HepG2 (cell line): ENCODE measurements around the gene TRIM54. TPM values are rescaled to one million over a fixed set of nuclear protein-coding genes. Genes with fewer than 3 reads are reported as not detected.

Experiments used
- ARID2 ChIP-seq: sonication (generic); formaldehyde crosslinking; IDR thresholded peaks from 2 replicates; pipeline ENCODE4 v1.8.1; 2022; ENCODE audit warnings: mild to moderate bottlenecking, missing genetic modification reagents, borderline replicate concordance
- CHD2 ChIP-seq: IDR thresholded peaks from 2 replicates; pipeline ENCODE4 v1.6.1; 2011; ENCODE audit warnings: low read depth, low read length, improper control_type of control experiment
- DNMT1 ChIP-seq: sonication (generic); formaldehyde crosslinking; IDR thresholded peaks from 2 replicates; pipeline ENCODE4 v1.5.1; 2020; ENCODE audit warnings: mild to moderate bottlenecking, missing genetic modification reagents
- FLYWCH1 ChIP-seq: sonication (generic); formaldehyde crosslinking; IDR thresholded peaks from 2 replicates; pipeline ENCODE4 v1.8.1; 2023; ENCODE audit warnings: mild to moderate bottlenecking, missing genetic modification reagents
- FOSL1 ChIP-seq: sonication (generic); formaldehyde crosslinking; IDR thresholded peaks from 2 replicates; pipeline ENCODE4 v1.9.0; 2021; ENCODE audit warnings: missing genetic modification reagents, borderline replicate concordance
- HOXA7 ChIP-seq: sonication (generic); formaldehyde crosslinking; IDR thresholded peaks from 2 replicates; pipeline ENCODE4 v1.8.1; 2022; ENCODE audit warnings: mild to moderate bottlenecking, missing genetic modification reagents, moderate library complexity
- IKZF1 ChIP-seq: fragments of 450-650 bp; IDR thresholded peaks from 2 replicates; pipeline ENCODE4 v1.7.1; 2016
- IKZF4 ChIP-seq: sonication (generic); formaldehyde crosslinking; IDR thresholded peaks from 2 replicates; pipeline ENCODE4 v1.5.1; 2020; ENCODE audit warnings: borderline replicate concordance, mild to moderate bottlenecking, low read depth, missing genetic modification reagents; ENCODE audit errors: not compliant biosample characterization
- KLF16 ChIP-seq, 2 experiments: sonication (generic) in 1 of 2; formaldehyde crosslinking in 1 of 2; IDR thresholded peaks; 2 replicates each; pipeline versions ENCODE4 v1.6.1 to v1.8.0; 2016 to 2023; ENCODE audit warnings: missing genetic modification reagents in 2 of 2, missing compliant biosample characterization in 1 of 2
- KMT2A ChIP-seq: sonication (generic); formaldehyde crosslinking; IDR thresholded peaks from 2 replicates; pipeline ENCODE4 v1.4.0; 2020; ENCODE audit warnings: missing genetic modification reagents
- MAFF ChIP-seq: IDR thresholded peaks from 2 replicates; pipeline ENCODE4 v1.6.1; 2011; ENCODE audit warnings: low read depth, low read length, improper control_type of control experiment
- PCBP2 ChIP-seq: fragments of 200-400 bp; formaldehyde crosslinking; optimal IDR thresholded peaks from 2 replicates; pipeline ENCODE3; 2018; ENCODE audit warnings: low read length, low read depth; ENCODE audit not compliant: poor library complexity, severe bottlenecking
- RFXANK ChIP-seq: IDR thresholded peaks from 2 replicates; pipeline ENCODE4 v1.6.1; 2016
- SP2 ChIP-seq: sonication (generic); formaldehyde crosslinking; IDR thresholded peaks from 2 replicates; pipeline ENCODE4 v1.5.1; 2020; ENCODE audit warnings: mild to moderate bottlenecking, missing genetic modification reagents
- TCF7L2 ChIP-seq: IDR thresholded peaks from 2 replicates; pipeline ENCODE4 v1.6.1; 2011; ENCODE audit warnings: mild to moderate bottlenecking, low read depth, low read length, moderate library complexity
- TSC22D2 ChIP-seq: sonication (generic); formaldehyde crosslinking; IDR thresholded peaks from 2 replicates; pipeline ENCODE4 v1.5.1; 2020; ENCODE audit warnings: missing genetic modification reagents, mild to moderate bottlenecking, borderline replicate concordance
- ZBTB3 ChIP-seq: sonication (generic); formaldehyde crosslinking; IDR thresholded peaks from 2 replicates; pipeline ENCODE4 v1.4.0; 2020; ENCODE audit warnings: low read depth, mild to moderate bottlenecking, moderate library complexity, missing genetic modification reagents, borderline replicate concordance
- ZBTB4 ChIP-seq: sonication (generic); formaldehyde crosslinking; IDR thresholded peaks from 2 replicates; pipeline ENCODE4 v1.4.0; 2020; ENCODE audit warnings: missing genetic modification reagents, mild to moderate bottlenecking, borderline replicate concordance
- ZEB1 ChIP-seq: IDR thresholded peaks from 2 replicates; pipeline ENCODE4 v1.6.1; 2012; ENCODE audit warnings: mild to moderate bottlenecking, low read depth, inconsistent platforms; ENCODE audit not compliant: insufficient replicate concordance
- ZFP36L2 ChIP-seq: sonication (generic); formaldehyde crosslinking; IDR thresholded peaks from 2 replicates; pipeline ENCODE4 v1.4.0; 2020; ENCODE audit warnings: missing genetic modification reagents
- ZFP41 ChIP-seq: sonication (generic); formaldehyde crosslinking; IDR thresholded peaks from 2 replicates; pipeline ENCODE4 v1.4.0; 2020; ENCODE audit warnings: mild to moderate bottlenecking, missing genetic modification reagents, borderline replicate concordance
- ZKSCAN1 ChIP-seq: fragments of 150-350 bp; IDR thresholded peaks from 2 replicates; pipeline ENCODE4 v1.6.1; 2014; ENCODE audit warnings: low read length
- ZNF205 ChIP-seq: IDR thresholded peaks from 2 replicates; pipeline ENCODE4 v1.6.1; 2018; ENCODE audit warnings: missing biosample characterization, missing genetic modification reagents
- ZNF235 ChIP-seq: sonication (generic); formaldehyde crosslinking; IDR thresholded peaks from 2 replicates; pipeline ENCODE4 v1.8.1; 2023; ENCODE audit warnings: mild to moderate bottlenecking, missing genetic modification reagents, borderline replicate concordance
- ZNF335 ChIP-seq: sonication (generic); formaldehyde crosslinking; IDR thresholded peaks from 2 replicates; pipeline ENCODE4 v1.4.0; 2020; ENCODE audit warnings: missing genetic modification reagents
- ZNF556 ChIP-seq: sonication (generic); formaldehyde crosslinking; IDR thresholded peaks from 2 replicates; pipeline ENCODE4 v1.4.0; 2020; ENCODE audit warnings: mild to moderate bottlenecking, missing genetic modification reagents, borderline replicate concordance
- ZNF850 ChIP-seq: sonication (generic); formaldehyde crosslinking; conservative IDR thresholded peaks from 2 replicates; pipeline ENCODE4 v1.9.0; 2021; ENCODE audit warnings: mild to moderate bottlenecking, missing genetic modification reagents
- polyA plus RNA-seq, 8 experiments: library from polyadenylated mRNA; depleted of rRNA in 3 of 8; stranded (reverse) in 7 of 8; unstranded in 1 of 8; fragments of >200 nt; fragmentation: Illumina TruSeq in 4 of 8; extraction: Trizol in 4 of 8; gene quantifications; 2 replicates each; pipeline versions ENCODE4 v1.2.1 to v1.2.3, GENCODE V29; 2011 to 2016; ENCODE audit warnings: low read depth in 4 of 8, missing spikeins in 1 of 8, mixed read lengths in 1 of 8; ENCODE audit not compliant: insufficient read depth in 1 of 8
- total RNA-seq, 5 experiments: library from RNA; depleted of rRNA; stranded (reverse); fragments of >200 nt; fragmentation: Illumina TruSeq; extraction: Trizol; gene quantifications; 2 replicates each; pipeline ENCODE4 v1.2.3, GENCODE V29; 2016; ENCODE audit warnings: low read depth in 1 of 5
- TF ChIP-seq, protein P1 (sequence below): IDR thresholded peaks from 2 replicates; pipeline ENCODE4 v1.6.1; 2016; ENCODE audit warnings: missing compliant biosample characterization, missing genetic modification reagents, borderline replicate concordance

TRIM54 gene
- total and polyA plus RNA-seq, 2 of the 13 experiments (the other 11 are each of a cell fraction or from before 2014, with no cell fraction given): 0.07 to 0.13 TPM

GRCh38 chr2:27320958-27321543, 38.8 kb downstream of the TRIM54 start (continued):
- TF ChIP-seq DNMT1 (CRISPR knock-in tag): no peak
- peak; percentile 83 for TF ChIP-seq IKZF4 (CRISPR knock-in tag)
- no peak for TF ChIP-seq SP2 (CRISPR knock-in tag)
- peak in 1 of 2 experiments; percentile 84; a peak in 2 of 4 replicates for TF ChIP-seq KLF16 (CRISPR knock-in tag; IDR thresholded peaks at IDR 0.05)
- no peak for TF ChIP-seq ZFP41
- no peak for TF ChIP-seq ARID2
- peak; percentile 77; the same call in 1 of the 2 replicates for TF ChIP-seq TSC22D2
- TF ChIP-seq ZBTB3 (CRISPR knock-in tag): no peak
- TF ChIP-seq ZNF235 (CRISPR knock-in tag): no peak
- no peak for TF ChIP-seq HOXA7 (CRISPR knock-in tag)
- no peak for TF ChIP-seq PCBP2
- TF ChIP-seq ZKSCAN1: 0 out of 2 replicates have a peak, but pooled peaks have one; percentile 54
- 0 out of 2 replicates have a peak, but pooled peaks have one; percentile 39 for TF ChIP-seq RFXANK (CRISPR knock-in tag)
- TF ChIP-seq FLYWCH1: no peak
- peak; percentile 99 for TF ChIP-seq FOSL1
- 0 out of 2 replicates have a peak, but pooled peaks have one; percentile 54 for TF ChIP-seq ZNF556 (CRISPR knock-in tag)
- TF ChIP-seq ZNF205 (CRISPR knock-in tag): peak; percentile 79; the same call in 1 of the 2 replicates
- peak; percentile 36; the same call in 1 of the 2 replicates for TF ChIP-seq KMT2A (CRISPR knock-in tag)
- TF ChIP-seq TCF7L2: no peak
- no peak for TF ChIP-seq CHD2
- TF ChIP-seq ZEB1: peak; percentile 65
- TF ChIP-seq IKZF1: no peak
- TF ChIP-seq ZBTB4 (CRISPR knock-in tag): peak; percentile 66; the same call in 1 of the 2 replicates
- TF ChIP-seq, protein P1, sequence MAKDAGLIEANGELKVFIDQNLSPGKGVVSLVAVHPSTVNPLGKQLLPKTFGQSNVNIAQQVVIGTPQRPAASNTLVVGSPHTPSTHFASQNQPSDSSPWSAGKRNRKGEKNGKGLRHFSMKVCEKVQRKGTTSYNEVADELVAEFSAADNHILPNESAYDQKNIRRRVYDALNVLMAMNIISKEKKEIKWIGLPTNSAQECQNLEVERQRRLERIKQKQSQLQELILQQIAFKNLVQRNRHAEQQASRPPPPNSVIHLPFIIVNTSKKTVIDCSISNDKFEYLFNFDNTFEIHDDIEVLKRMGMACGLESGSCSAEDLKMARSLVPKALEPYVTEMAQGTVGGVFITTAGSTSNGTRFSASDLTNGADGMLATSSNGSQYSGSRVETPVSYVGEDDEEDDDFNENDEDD (CRISPR knock-in tag): peak; percentile 71; the same call in 1 of the 2 replicates
- peak; percentile 57; the same call in 1 of the 2 replicates for TF ChIP-seq ZNF335 (CRISPR knock-in tag)
- TF ChIP-seq MAFF: 0 out of 2 replicates have a peak, but pooled peaks have one; percentile 13
- TF ChIP-seq ZNF850 (CRISPR knock-in tag): no peak
- TF ChIP-seq ZFP36L2: no peak
